GM12891 (cell line): Measurements from ENCODE around the gene HS1BP3.

Experiments
- PAX5 ChIP-seq: IDR thresholded peaks from 2 replicates; pipeline ENCODE4 v1.6.1; 2011; ENCODE audit warnings: low read length, moderate library complexity, mild to moderate bottlenecking; ENCODE audit not compliant: insufficient read depth, severe bottlenecking
- POLR2A ChIP-seq: IDR thresholded peaks from 2 replicates; pipeline ENCODE4 v1.6.1; 2011; ENCODE audit warnings: low read depth, low read length, control low read depth
- POLR2AphosphoS5 ChIP-seq: IDR thresholded peaks from 2 replicates; pipeline ENCODE4 v1.6.1; 2011; ENCODE audit warnings: low read depth, low read length, control low read depth
- SPI1 ChIP-seq: IDR thresholded peaks from 2 replicates; pipeline ENCODE4 v1.6.1; 2011; ENCODE audit warnings: low read depth, low read length, control low read depth
- TAF1 ChIP-seq: IDR thresholded peaks from 2 replicates; pipeline ENCODE4 v1.6.1; 2011; ENCODE audit warnings: low read depth, low read length, control low read depth

DNA sequence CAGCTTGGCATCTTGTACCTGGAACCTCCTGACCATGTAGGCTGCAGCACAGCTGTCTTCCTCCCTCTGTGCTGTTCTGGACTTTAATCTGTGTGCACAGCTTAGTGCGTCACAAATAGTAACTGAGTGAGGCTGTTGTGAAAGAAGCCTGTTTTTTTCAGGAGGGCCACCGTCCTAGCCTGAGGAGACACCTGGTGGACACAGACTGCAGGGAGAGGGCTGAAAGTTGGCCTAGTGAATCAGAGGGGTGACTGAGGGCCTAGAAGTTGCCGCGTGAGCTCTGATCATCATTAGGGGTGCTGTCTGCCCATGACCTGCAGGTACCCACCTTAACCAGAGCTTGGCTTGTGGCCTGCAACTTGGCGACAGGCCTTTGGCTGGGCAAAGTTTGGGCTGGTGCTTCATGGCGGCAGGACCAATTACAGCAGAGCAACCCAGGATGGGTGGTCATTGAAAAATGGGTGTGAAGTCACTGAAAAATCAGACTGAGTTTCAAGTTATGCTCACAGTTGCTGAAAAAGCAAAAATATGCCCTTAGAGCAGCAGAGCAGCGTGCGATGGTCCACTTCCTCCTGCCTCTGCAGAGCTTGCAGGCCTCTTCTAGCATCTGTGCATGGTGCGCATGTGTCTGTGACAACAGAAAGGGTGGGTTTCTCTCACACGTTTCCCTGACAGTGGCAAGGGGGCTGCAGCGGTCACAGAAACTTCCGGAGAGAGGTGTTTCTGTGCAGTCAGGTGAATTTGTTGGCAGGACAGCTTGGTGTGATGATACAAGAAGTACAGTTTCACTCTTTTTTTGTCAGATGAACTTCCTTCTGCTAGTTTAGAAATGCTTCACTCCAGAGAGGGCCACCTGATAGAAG, 25.7 kb upstream of the HS1BP3 start:
- no peak for TF ChIP-seq POLR2A
- TF ChIP-seq SPI1 = peak; percentile 85
- 0 out of 2 replicates have a peak, but pooled peaks have one; percentile 4 for TF ChIP-seq POLR2AphosphoS5
- no peak for TF ChIP-seq TAF1
- TF ChIP-seq PAX5 = no peak
